ENCODE data around the gene CTSA.
"Not testable (repeated sequence)": the region's sequence is repeated elsewhere in the genome, so short reads cannot be mapped to it uniquely, and the experiment has no call there.

The CTSA gene

DNA sequence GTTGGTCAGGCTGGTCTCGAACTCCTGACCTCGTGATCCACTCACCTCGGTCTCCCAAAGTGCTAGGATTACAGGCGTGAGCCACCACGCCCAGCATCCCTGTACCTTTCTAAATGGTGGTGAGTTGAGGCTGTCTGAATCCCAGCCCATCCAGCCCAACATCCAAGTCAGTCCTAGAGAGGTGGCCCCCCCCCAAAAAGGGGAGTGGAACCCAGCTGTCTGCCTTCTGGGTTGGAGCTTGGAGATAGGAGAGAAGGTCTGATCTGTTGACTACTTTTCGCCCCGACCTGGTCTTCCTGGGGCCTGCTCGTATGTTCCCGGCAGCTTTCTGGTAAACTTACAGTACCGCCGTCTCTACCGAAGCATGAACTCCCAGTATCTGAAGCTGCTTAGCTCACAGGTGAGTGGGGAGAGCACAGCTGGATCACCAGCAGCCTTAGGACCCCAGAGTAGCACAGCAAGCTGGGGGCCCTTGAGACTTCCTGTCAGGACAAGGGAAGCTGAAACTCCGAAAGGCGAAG lies 5.6 kb downstream of the CTSA start:
- no peak for DNase-seq (ENCODE audit: low read depth)

DNA sequence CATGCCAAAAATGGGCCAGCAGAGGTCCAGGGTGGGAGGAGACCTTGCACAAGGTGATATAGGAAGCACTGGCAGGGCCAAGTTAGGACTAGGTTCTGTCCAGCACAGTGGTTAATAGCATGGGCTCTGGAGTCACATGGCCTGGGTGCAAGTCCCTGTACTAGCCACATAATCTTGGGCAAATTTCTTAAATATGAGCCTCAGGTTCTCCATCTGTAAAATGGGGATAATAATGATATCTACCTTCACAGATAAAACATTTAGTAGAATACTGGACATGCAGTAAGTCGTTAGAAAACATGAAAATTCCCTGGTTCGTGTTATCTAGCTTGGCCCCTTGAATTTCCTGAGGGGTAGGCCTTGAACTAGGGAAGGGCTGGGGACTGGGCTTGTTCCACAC lies 6.2 kb downstream of the CTSA start:
- no peak for DNase-seq (ENCODE audit: low read depth)

DNA sequence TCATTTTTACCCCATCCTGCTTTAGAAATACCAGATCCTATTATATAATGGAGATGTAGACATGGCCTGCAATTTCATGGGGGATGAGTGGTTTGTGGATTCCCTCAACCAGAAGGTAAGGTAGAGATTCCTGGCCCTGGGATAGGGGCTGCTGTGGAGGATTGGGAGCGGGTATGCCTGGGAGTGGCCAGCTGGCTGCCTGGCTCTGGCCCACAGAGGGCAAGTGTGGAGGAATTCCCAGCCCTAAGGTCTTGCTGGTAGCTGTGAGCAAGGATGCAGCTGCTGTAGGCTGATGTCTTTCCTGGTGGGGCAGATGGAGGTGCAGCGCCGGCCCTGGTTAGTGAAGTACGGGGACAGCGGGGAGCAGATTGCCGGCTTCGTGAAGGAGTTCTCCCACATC lies 6.6 kb downstream of the CTSA start:
- DNase-seq (ENCODE audit: low read depth) = no peak

DNA sequence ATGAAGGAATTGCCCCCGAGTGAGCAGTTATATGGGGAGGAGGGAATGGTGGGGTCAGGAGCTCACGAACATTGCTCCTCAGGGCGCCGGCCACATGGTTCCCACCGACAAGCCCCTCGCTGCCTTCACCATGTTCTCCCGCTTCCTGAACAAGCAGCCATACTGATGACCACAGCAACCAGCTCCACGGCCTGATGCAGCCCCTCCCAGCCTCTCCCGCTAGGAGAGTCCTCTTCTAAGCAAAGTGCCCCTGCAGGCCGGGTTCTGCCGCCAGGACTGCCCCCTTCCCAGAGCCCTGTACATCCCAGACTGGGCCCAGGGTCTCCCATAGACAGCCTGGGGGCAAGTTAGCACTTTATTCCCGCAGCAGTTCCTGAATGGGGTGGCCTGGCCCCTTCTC lies 7.2 kb downstream of the CTSA start:
- DNase-seq (ENCODE audit: low read depth) = no peak

DNA sequence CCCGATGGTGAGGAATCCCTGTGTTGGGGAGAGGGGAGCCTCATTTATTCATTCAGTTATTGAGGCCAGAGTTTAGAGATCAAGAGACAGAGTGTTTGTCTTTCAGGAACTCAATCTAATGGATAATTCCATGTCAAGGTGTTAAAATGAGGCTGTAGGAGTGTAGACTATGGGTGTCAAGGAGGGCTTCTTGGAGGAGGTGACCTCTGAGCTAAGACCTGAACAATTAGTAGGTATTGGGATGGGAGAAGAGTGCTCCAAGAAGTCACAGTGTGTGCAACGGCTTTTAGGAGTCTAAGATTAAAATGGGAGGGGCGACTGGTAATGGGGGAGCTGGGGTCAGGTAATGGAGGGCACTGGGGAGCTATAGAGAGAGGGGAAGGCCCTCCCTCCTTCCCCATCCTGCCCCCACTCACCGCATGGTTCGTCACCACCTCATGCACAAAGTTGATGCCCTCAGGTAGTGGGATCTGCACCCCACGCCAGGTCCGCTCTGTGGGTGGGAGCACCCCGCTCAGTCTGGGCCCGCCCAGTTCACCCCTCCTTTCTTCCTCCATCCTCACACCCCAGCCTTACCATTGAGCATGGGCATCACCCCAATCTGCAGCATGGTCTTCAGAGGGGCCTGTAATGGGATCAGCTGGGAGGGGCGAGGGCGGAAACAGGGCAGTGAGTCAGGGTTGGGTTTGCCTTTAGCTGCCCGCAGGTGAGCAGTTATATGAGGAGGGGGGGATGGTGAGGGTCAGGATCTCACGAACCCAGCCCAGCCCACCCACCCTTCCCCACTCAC lies 8.1 kb downstream of the CTSA start:
- DNase-seq (ENCODE audit: low read depth) = no peak

- DNase-seq (ENCODE audit: low read depth) = not testable (repeated sequence)
These were observed 10.2 kb downstream of the CTSA start for GRCh38 chr20:45901332-45901731.

DNA sequence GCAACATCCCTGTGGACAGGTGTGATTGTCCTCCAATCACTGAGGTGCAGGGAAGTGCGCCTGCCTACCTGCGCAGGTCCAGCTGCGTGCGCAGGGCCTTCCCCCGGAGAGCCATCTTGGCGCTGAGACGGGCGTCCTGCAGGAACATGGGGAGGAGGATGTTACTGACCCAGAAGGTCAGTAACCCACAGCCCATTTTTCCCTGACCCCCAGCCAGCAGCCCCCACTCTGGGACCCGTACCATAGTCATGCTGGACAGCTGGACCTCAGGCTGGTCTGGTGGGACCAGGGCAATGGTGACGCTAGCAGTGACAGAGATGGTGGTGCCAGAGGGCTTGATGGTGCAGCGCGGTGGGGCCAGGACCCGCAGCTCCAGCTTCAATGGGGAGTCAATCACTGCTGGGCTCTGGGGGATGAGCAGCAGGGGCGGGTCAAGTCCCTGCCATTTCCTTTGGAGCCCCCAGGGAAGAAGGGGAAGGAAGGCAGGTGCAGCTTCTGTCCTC lies 11.1 kb downstream of the CTSA start:
- DNase-seq (ENCODE audit: low read depth) = no peak

- no peak for DNase-seq (ENCODE audit: low read depth)
These were observed 13.7 kb downstream of the CTSA start for GRCh38 chr20:45904583-45905504.

DNA sequence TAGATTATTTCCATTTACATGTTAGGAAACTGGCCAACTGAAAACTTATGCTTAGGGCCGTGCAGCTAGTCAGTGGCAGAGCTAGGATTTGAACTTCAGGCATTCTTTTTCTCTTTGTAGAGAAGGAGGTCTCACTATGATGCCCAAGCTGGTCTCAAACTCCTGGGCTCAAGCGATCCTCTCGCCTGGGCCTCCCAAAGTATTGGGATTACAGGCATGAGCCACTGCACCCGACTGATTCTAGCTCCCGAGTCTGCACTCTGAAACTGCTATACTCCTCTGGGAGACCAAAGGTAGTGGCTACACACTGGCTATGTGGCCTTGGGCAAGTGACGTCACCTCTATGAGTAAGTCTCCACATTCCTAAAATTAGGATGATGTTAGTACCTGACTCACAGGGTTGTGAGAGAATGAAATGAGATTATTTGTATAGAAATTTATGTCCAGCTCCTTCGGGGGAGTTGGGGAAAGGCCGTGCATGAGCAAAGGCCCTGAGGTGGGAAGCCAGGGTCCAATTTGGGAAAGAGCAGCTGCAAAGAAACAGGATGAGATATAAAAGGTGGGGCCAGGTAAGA lies 14.5 kb downstream of the CTSA start:
- DNase-seq (ENCODE audit: low read depth) = no peak

GRCh38 chr20:45907219-45907948 lies 16.2 kb downstream of the CTSA start:
- DNase-seq (ENCODE audit: low read depth) = no peak

DNA sequence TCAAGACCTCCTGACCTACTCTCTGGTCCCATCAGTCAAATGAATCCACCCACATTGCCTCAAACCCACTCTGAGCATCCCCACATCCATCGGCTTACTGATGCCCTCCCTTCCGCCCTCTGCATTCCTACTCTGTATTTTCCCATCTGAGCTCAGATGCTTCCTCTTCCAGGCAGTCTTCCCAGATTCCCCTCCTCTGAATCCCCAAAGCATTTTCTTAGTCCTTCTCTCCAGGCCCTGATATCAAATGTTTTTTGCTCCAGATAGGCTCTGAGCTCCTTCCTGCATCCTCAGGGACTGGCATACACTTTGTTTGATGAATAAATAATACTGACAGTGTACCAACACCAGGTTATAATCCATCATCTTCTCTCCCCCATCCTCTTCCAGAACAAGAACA lies 16.9 kb downstream of the CTSA start:
- no peak for DNase-seq (ENCODE audit: low read depth)

GRCh38 chr20:45909336-45909808 lies 18.2 kb downstream of the CTSA start:
- no peak for DNase-seq (ENCODE audit: low read depth)

DNA sequence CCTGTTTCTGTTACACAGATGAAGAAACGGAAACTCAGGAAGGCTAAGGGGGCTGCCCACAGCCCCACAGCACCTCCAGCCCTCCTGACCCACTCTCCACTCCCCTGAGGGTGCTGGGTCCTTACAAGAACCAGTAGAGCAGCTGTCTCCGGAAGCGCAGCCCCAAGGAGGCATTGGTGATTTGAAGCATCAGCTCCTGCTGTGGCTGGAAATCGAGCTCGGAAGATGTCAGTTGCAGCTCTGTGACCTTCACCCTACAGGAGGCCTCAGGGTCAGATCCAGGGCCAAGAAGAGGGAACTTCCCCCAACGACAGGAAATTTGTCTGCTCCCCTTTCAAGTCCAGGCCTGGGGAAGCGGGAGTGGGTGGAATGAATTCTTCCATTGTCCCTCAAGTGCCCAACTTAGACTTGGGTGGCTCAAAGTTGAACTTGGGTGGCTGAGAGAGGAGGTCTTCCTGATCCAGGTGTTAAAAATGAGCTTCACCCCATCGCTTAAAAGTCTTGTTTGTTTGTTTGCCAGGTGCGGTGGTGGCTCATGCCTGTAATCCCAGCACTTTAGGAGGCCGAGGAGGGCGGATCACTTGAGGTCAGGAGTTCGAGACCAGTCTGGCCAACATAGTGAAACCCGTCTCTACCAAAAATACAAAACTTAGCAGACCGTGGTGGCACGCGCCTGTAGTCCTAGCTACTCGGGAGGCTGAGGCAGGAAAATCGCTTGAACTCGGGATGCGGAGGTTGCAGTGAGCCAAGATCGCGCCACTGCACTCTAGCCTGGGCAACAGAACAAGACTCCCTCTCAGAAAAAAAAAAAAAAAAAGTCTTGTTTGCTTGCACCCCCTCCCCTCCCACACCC lies 18.9 kb downstream of the CTSA start:
- no peak for DNase-seq (ENCODE audit: low read depth)

DNA sequence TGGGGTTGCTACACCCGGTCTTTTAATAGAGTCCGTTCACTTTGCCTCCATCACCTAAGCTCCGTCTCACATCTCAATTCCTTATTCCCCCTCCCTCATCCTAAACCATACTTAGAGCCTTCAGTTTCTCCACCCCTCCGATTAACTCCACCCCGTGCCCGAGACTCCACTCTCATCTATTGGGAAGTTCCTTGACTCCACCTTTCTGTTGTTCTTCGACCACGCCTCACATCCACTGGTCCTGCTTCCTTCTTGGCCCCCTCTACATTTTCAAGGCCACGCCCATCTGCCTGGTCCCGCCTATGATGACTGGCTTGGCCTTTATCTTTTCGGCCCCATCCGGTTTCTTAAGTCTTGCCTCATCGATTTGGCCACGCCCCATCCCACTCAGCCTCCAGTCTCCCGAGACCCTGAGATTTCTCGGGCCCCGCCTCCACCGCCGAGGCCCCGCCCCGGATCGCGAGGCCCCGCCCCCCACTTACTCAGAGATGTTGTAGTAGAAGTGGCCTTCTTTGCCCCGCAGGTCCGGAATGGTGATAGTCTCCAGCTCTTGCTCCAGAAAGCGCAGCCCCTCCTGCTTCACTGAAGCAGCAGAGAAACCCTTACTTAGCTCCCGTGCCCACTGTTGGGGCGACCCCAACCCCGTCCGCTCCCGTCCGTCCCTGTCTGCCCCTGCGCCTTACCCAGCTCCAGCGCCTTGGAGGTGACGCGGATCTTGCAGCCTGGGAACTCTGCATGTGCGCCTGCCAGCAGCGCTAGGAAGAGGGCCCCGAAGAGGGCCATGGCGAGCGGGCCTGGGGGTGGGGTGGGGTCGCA lies 19.7 kb downstream of the CTSA start:
- DNase-seq (ENCODE audit: low read depth) = peak; percentile 92

DNA sequence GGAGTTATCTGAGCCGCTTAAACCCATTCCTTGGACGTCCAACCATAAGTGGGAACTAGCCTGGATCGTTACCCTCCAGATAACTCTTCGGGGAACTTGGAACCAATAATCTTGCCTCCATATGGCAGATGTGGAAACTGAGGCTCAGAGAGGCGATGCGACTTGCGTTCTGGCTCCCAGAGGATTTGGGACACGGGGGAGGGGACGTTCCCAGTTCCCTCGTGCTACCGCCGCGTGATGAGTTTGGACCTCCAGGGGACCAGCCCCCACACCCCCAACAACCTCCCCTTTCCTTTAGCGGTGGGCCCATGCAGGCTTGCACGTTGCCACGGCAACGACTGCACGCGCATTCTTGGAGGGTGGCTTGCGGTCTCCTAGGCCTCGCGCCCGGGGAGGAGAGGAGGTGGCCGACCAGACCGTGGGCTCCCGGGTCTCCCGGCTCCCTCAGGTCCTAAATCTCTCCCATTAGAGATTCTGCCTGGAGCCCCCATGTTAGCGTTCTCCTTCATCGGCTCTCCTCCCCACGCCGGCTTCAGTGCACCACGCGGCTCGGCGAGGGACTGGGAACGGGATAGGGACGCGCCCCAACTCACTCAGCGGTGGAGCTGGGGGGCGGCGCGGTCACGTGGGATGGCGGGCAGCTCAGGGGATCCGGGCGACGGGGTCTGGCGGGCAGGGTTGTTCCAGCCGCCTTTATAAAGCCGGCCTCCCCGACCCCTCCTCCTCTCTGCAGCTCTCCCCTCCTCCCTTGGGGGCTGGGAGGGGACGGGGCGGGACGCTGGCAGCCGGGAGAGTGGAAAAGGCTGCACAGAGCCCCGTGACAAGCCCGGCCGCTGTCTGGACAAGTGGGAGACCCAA lies 20.6 kb downstream of the CTSA start, which contains the start of gene PLTP:
TSS of gene PLTP (minus strand) at position 670 of the 858 bp plus-strand sequence. CDS start 703 bp downstream, outside the sequence.
- no peak for DNase-seq (ENCODE audit: low read depth)

DNA sequence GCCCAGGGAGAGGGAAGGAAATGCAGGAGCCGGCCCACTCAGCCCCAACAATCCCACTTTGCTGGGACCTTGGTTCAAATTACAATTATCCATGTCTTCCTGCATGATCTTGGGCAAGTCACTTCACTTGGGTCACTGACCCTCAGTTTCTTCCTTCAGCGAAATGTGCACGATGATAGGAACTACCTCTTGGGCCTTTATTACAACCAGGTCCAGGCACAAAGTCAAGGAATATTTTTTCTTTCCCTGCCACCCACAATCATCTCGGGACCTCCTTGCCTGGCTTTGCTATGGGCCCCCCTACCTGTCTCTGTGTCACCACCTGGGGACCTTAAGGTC lies 21.2 kb downstream of the CTSA start:
- DNase-seq (ENCODE audit: low read depth) = no peak

DNA sequence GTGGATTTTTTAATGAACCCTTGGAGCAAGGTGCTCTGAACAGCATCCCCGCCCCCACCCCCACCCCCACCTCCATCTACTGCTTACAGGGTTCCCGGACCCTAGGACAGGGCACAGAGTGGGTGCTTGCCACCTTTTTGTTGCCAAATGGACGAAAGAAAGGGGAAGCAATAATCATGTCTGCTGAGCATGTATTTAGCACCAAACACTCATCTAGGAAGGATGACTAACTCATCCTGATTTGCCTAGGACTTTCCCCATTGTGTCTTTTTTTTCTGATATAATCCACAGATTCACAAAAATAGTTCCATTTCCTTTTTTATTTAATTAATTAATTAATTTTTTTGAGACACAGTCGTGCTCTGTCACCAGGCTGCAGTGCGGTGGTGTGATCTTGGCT lies 22.0 kb downstream of the CTSA start:
- DNase-seq (ENCODE audit: low read depth) = no peak

GRCh38 chr20:45917790-45918141 lies 26.6 kb downstream of the CTSA start:
- no peak for DNase-seq (ENCODE audit: low read depth)

DNA sequence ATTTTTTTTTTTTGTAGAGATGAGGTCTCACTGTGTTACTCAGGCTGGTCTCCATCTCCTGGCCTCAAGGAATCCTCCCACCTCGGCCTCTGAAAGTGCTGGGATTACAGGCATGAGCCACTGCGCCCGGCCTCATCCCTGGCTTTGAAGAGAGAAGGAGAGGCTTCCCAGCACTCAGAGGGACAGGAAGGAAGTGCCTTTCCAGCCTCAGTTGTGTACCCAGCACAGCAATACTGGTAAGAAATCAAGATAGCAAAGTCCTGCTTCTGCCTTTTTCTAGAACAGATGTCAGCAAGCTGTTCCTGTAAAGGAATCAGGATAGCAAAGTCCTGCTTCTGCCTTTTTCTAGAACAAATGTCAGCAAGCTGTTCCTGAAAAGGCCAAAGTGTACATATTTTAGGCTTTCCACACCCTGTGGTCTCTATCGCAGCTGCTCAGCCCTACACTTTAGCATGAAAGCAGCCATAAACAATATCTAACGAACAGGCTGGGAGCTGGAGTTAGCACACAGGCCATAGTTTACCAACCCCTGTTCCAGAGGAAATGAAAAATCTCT lies 27.1 kb downstream of the CTSA start:
- DNase-seq (ENCODE audit: low read depth) = no peak
